Trophoblast cell (in vitro differentiated cells and primary cell): ENCODE measurements around the gene ROR2.

Experiments used
- DNase-seq, 2 donors: peaks; one replicate each; pipeline ENCODE4 v3.0.0-alpha.2; 2016
- H2AFZ ChIP-seq: 2 replicates; pipeline ENCODE4 v1.6.1; 2013; ENCODE audit warnings: low read length, moderate library complexity, mild to moderate bottlenecking; ENCODE audit not compliant: insufficient read depth, poor library complexity
- H2AK5ac ChIP-seq: 2 replicates; pipeline ENCODE4 v1.6.1; 2013; ENCODE audit warnings: mild to moderate bottlenecking, low read length
- H2BK120ac ChIP-seq: 2 replicates; pipeline ENCODE4 v1.6.1; 2013; ENCODE audit warnings: low read length, mild to moderate bottlenecking, moderate library complexity; ENCODE audit not compliant: insufficient read depth, poor library complexity
- H2BK12ac ChIP-seq: 2 replicates; pipeline ENCODE4 v1.6.1; 2013; ENCODE audit warnings: mild to moderate bottlenecking, low read length, moderate library complexity
- H2BK5ac ChIP-seq: 2 replicates; pipeline ENCODE4 v1.6.1; 2013; ENCODE audit warnings: low read length, low read depth, moderate library complexity, mild to moderate bottlenecking; ENCODE audit not compliant: poor library complexity
- H3K14ac ChIP-seq: 2 replicates; pipeline ENCODE4 v1.6.1; 2013; ENCODE audit warnings: mild to moderate bottlenecking, low read length
- H3K18ac ChIP-seq: 2 replicates; pipeline ENCODE4 v1.6.1; 2013; ENCODE audit warnings: mild to moderate bottlenecking, low read length
- H3K23ac ChIP-seq: 2 replicates; pipeline ENCODE4 v1.6.1; 2013; ENCODE audit warnings: low read length
- H3K27ac ChIP-seq: 2 replicates; pipeline ENCODE4 v1.5.1; 2013; ENCODE audit warnings: low read depth, mild to moderate bottlenecking, inconsistent platforms, low read length, moderate library complexity
- H3K27me3 ChIP-seq: 2 replicates; pipeline ENCODE4 v1.6.1; 2013; ENCODE audit warnings: inconsistent platforms, mild to moderate bottlenecking, low read length, moderate library complexity; ENCODE audit not compliant: insufficient read depth
- H3K36me3 ChIP-seq, 2 experiments: 1 replicate in 1 of 2; 2 replicates in 1 of 2; pipeline ENCODE4 v1.6.1; 2013; ENCODE audit warnings: low read length in 2 of 2, mild to moderate bottlenecking in 2 of 2, moderate library complexity in 1 of 2; ENCODE audit not compliant: insufficient read depth in 2 of 2, control insufficient read depth in 1 of 2
- H3K4ac ChIP-seq: 2 replicates; pipeline ENCODE4 v1.6.1; 2013; ENCODE audit warnings: low read depth, mild to moderate bottlenecking, low read length, moderate library complexity
- H3K4me1 ChIP-seq, 2 experiments: 1 replicate in 1 of 2; 2 replicates in 1 of 2; pipeline ENCODE4 v1.6.1; 2013; ENCODE audit warnings: low read length in 2 of 2, mild to moderate bottlenecking in 2 of 2, moderate library complexity in 1 of 2; ENCODE audit not compliant: insufficient read depth in 2 of 2, control insufficient read depth in 1 of 2
- H3K4me2 ChIP-seq: 2 replicates; pipeline ENCODE4 v1.6.1; 2013; ENCODE audit warnings: inconsistent platforms, mild to moderate bottlenecking, low read length, moderate library complexity
- H3K4me3 ChIP-seq: 2 replicates; pipeline ENCODE4 v1.5.1; 2013; ENCODE audit warnings: mild to moderate bottlenecking, low read depth, low read length, inconsistent platforms
- H3K79me1 ChIP-seq: one replicate; pipeline ENCODE4 v1.6.1; 2013; ENCODE audit warnings: low read length
- H3K79me2 ChIP-seq: 2 replicates; pipeline ENCODE4 v1.6.1; 2013; ENCODE audit warnings: low read length, mild to moderate bottlenecking; ENCODE audit not compliant: control insufficient read depth, insufficient read depth, poor library complexity
- H3K9ac ChIP-seq: 2 replicates; pipeline ENCODE4 v1.6.1; 2013; ENCODE audit warnings: mild to moderate bottlenecking, low read length
- H3K9me3 ChIP-seq: 2 replicates; pipeline ENCODE4 v1.6.1; 2013; ENCODE audit warnings: low read depth, mild to moderate bottlenecking, control low read depth, inconsistent platforms, low read length; ENCODE audit not compliant: insufficient read depth
- H4K12ac ChIP-seq: 2 replicates; pipeline ENCODE4 v1.6.1; 2013; ENCODE audit warnings: low read depth, mild to moderate bottlenecking, low read length, moderate library complexity
- H4K8ac ChIP-seq: 2 replicates; pipeline ENCODE4 v1.6.1; 2013; ENCODE audit warnings: low read depth, mild to moderate bottlenecking, low read length, moderate library complexity
- H4K91ac ChIP-seq: one replicate; pipeline ENCODE4 v1.6.1; 2013; ENCODE audit warnings: low read depth, mild to moderate bottlenecking, low read length, moderate library complexity
- WGBS: extraction: QIAGEN DNeasy Blood & Tissue Kit; methylation state at CpG from one replicate; pipeline ENCODE4 v1.1.7; 2013; ENCODE audit warnings: missing lambda C conversion rate; ENCODE audit not compliant: insufficient read length, insufficient coverage; ENCODE audit errors: extremely low coverage; 5-methylcytosine and 5-hydroxymethylcytosine counted together

Gene ROR2

DNA sequence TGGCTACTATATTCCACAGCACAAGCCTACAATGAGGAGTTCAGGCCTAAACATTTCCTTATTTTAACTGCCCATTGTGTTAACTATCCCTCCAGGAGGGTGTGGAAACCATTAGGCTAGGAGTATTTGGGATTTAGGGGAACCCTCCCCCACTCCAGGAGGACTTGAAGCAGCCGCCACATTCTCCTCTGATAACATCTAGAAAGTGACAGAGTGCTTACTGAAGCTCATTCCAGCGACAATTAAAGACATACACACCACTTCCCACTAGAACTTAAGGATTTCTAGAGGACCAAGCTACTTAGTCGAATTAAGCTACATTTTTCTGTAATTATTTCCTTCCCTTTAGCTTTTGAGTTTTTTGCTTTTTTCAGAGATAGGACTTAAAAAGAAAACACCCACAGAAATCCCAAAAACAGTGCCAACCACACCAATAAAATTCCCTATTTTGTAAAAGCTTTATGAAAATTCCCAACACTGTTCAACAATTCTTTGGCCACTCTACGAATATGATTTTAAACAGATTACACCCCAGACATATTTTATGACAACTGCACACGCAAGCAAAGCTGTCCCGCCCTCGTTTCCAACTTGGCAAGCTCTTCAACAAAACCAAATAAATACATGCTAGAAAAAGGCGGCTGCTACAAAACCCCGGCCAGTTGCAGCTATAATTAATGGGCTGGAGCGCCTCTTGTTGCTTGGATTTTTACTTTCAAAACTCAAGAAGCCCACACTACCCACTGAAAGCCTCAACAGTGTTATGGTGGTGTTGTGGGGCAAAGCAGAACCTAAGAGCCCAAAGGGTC is 4.5 kb downstream of the ROR2 start:
- Histone ChIP-seq H2AK5ac (no peak overlapping the region), H2BK12ac (no peak overlapping the region), H3K27me3 (peaks cover 6% of the 10 kb centered on the region), H3K27ac (no peak overlapping the region), H3K4me2 (no peak overlapping the region), H2BK120ac (no peak overlapping the region), H4K8ac (no peak overlapping the region), H2BK5ac (no peak overlapping the region), H3K23ac (no peak overlapping the region), H4K91ac (no peak overlapping the region), H3K9ac (no peak overlapping the region), H3K79me1 (peaks cover 8% of the 10 kb centered on the region), H3K4me3 (no peak overlapping the region), H3K14ac (no peak overlapping the region), H3K79me2 (no peaks in the 10 kb centered on the region), H2AFZ (no peak overlapping the region), H3K36me3 (no peaks in the 10 kb centered on the region), H3K4me1 (peaks cover 8 to 15% of the 10 kb centered on the region in 2 experiments), H4K12ac (no peak overlapping the region), H3K18ac (no peak overlapping the region), H3K9me3 (peaks cover 2% of the 10 kb centered on the region), H3K4ac (no peak overlapping the region)
- WGBS = no CpG with 5 or more reads among the region's 10 CpGs
- DNase-seq = peak in 1 of 2 donors; percentile 15

DNA sequence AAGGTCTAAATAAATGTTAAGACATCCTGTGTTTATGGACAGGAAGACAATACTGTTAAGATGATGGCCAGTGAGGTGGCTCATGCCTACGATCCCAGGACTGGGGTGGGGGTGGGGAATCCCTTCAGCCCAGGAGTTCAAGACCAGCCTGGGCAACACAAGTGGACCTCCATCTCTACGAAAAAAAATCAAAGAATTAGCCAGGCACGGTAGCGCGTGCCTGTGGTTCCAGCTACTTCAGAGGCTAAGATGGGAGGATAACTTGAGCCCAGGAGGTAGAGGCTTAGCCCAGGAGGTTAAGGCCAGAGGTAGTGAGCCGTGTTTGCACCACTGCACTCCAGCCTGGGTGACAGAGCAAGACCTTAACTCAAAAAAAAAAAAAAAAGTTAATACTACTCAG is 5.3 kb downstream of the ROR2 start:
- Histone ChIP-seq H3K18ac (no peak overlapping the region), H3K23ac (no peak overlapping the region), H3K79me2 (no peaks in the 10 kb centered on the region), H4K12ac (no peak overlapping the region), H2AK5ac (no peak overlapping the region), H3K4ac (no peak overlapping the region), H4K8ac (no peak overlapping the region), H2AFZ (no peak overlapping the region), H3K27ac (no peak overlapping the region), H2BK12ac (no peak overlapping the region), H3K4me2 (no peak overlapping the region), H2BK5ac (no peak overlapping the region), H3K4me1 (peaks cover 8 to 15% of the 10 kb centered on the region in 2 experiments), H3K27me3 (peaks cover 3% of the 10 kb centered on the region), H3K79me1 (peaks cover 6% of the 10 kb centered on the region), H3K36me3 (no peaks in the 10 kb centered on the region), H4K91ac (no peak overlapping the region), H3K14ac (no peak overlapping the region), H3K9ac (no peak overlapping the region), H3K9me3 (no peaks in the 10 kb centered on the region), H2BK120ac (no peak overlapping the region), H3K4me3 (no peak overlapping the region)
- no CpG with 5 or more reads among the region's 6 CpGs for WGBS
- no peak for DNase-seq

DNA sequence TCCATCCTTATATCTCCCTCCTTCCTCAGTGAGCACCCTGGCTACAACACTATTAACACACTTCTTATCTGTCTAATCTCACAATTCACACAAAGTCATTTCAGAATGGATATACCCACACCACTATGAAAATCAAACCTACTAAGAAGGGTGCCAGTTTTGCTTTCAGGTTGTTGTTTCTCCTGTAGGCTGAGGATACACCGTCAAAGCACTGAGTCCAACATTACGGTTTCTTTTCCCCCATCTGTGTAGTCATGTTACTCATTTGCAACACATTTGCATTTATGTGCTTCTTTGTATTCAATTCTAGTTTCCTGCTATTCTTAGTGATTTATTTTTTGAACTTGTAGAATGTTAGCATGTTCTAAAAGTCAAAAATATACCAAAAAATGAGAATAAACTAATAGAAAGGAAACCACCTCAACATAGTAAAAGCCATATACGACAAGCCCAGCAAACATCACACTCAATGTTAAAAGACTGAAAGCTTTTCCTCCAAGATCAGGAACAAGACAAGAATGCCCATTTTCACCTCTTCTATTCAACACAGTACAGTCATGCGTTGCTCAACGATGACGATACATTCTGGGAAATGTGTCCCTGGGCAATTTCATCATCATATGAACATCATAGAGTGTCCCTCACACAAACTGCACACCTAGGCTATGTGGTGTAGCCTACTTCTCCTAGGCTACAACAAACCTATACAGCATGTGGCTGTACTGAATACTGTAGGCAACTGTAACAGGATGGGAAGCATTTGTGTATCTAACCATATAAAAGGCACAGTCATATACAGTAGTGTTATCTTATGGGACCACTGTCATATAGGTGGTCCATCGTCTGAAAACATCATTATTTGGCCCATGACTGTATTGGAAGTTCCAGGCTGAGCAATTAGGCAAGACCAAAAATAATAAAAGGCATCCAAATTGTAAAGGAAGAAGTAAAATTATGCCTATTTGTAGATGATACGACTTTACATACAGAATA is 6.3 kb downstream of the ROR2 start:
- Histone ChIP-seq H3K27me3 (peaks cover 3% of the 10 kb centered on the region), H2AK5ac (no peak overlapping the region), H3K4me3 (no peak overlapping the region), H4K91ac (no peak overlapping the region), H3K9me3 (no peaks in the 10 kb centered on the region), H3K79me1 (peaks cover 2% of the 10 kb centered on the region), H3K23ac (no peak overlapping the region), H2AFZ (no peak overlapping the region), H4K12ac (no peak overlapping the region), H3K4ac (no peak overlapping the region), H3K4me1 (peaks cover 3 to 10% of the 10 kb centered on the region in 2 experiments), H3K18ac (no peak overlapping the region), H2BK5ac (no peak overlapping the region), H4K8ac (no peak overlapping the region), H3K27ac (no peak overlapping the region), H3K79me2 (no peaks in the 10 kb centered on the region), H2BK120ac (no peak overlapping the region), H3K36me3 (no peaks in the 10 kb centered on the region), H2BK12ac (no peak overlapping the region), H3K14ac (no peak overlapping the region), H3K9ac (no peak overlapping the region), H3K4me2 (no peak overlapping the region)
- DNase-seq = peak; percentile 72 to 83
- WGBS = no CpG with 5 or more reads among the region's 8 CpGs

DNA sequence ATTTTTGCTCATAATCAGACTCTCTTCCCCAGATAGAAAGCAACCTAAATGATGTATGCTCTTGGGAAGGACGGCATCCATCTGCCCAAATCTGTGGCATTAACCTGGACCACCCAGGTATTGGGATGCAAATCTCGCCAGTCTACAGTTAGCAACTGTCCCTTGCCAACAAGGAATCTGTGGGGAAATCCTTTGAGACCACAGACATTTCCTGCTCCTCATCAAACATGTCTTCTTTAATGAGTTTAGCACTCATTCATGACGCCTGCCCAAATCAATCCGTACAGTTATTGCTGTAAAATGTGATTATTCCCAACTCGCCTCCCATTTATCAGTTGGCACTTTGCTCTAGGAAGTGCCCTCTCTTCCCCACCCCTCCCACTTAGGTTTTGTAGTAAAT is 7.8 kb downstream of the ROR2 start:
- H4K91ac ChIP-seq = no peak overlapping the region
- no peak overlapping the region for H2AFZ ChIP-seq
- H3K27me3 ChIP-seq = no peaks in the 10 kb centered on the region
- H3K9ac ChIP-seq = no peak overlapping the region
- H3K36me3 ChIP-seq = no peaks in the 10 kb centered on the region
- H2BK5ac ChIP-seq = no peak overlapping the region
- H3K4ac ChIP-seq = no peak overlapping the region
- no peak overlapping the region for H3K27ac ChIP-seq
- no peak overlapping the region for H4K8ac ChIP-seq
- no CpG with 5 or more reads among the region's 5 CpGs for WGBS
- no peaks in the 10 kb centered on the region for H3K79me2 ChIP-seq
- H4K12ac ChIP-seq = no peak overlapping the region
- DNase-seq = no peak
- peaks cover 2% of the 10 kb centered on the region for H3K79me1 ChIP-seq
- no peak overlapping the region for H3K18ac ChIP-seq
- no peaks in the 10 kb centered on the region for H3K9me3 ChIP-seq
- H2BK12ac ChIP-seq = no peak overlapping the region
- H3K23ac ChIP-seq = no peak overlapping the region
- H3K4me1 ChIP-seq = peaks cover 3% of the 10 kb centered on the region in 2 experiments
- H2BK120ac ChIP-seq = no peak overlapping the region
- H3K14ac ChIP-seq = no peak overlapping the region
- H3K4me3 ChIP-seq = no peak overlapping the region
- H2AK5ac ChIP-seq = no peak overlapping the region
- H3K4me2 ChIP-seq = no peak overlapping the region
